Measurements from ENCODE around the gene CPPED1.

CPPED1 gene

DNA sequence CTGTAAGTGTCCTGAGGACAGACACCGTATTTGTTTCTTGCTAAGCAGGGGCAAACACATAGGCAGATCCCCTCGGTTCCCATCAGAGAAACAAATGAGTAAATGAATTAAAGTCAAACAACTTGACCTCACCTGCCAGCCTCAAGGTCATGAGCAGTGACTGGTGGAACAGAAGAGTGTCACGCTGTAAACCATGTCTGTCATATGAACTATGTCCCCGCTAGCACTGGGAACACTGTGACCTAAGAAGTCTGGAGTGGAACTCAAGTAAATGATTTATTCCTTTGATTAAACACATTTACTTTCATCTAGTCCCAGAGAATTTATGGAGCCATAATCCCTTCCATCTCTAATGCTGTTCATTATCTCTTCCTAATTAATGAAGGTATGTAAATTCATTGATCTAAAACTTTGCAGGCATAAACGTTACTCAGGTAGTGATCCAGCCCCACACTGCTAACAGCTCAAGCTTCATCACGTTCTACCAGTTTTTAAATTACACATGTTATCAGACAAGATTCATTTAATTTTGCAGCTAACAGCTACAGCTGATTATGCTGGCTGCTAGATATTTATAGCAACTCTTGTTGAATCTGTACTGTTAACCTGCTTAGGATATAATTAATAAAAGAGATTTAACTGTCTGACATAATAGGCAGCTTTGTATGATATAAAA is 38.7 kb downstream of the CPPED1 start:
- TF ChIP-seq SUZ12 (IDR thresholded peaks at IDR 0.05; ENCODE audit: extremely low read depth, insufficient read depth, insufficient read length) (no peak), ZNF274 (IDR thresholded peaks at IDR 0.05; ENCODE audit: low read depth, low read length) (no peak), YY1 (IDR thresholded peaks at IDR 0.05; ENCODE audit: insufficient read depth, insufficient read length) (no peak)
- Histone ChIP-seq H3K9me3 (ENCODE audit: insufficient read depth, low read length) (no peaks in the 10 kb centered on the region), H3K9ac (ENCODE audit: insufficient read length, low read depth) (no peak overlapping the region), H3K4me1 (ENCODE audit: insufficient read depth, insufficient read length) (no peaks in the 10 kb centered on the region), H3K36me3 (ENCODE audit: insufficient read depth, insufficient read length, low read length) (peaks cover 2% of the 10 kb centered on the region), H3K4me3 (ENCODE audit: insufficient read length, low read depth) (no peak overlapping the region), H3K27me3 (ENCODE audit: insufficient read depth, insufficient read length) (no peaks in the 10 kb centered on the region)
- DNase-seq (ENCODE audit: low read depth, low spot score) = no peak

GRCh38 chr16:12763517-12763916 is 40.2 kb downstream of the CPPED1 start:
- Histone ChIP-seq H3K9ac (ENCODE audit: insufficient read length, low read depth) (no peak overlapping the region), H3K4me3 (ENCODE audit: insufficient read length, low read depth) (no peak overlapping the region), H3K36me3 (ENCODE audit: insufficient read depth, insufficient read length, low read length) (no peaks in the 10 kb centered on the region), H3K4me1 (ENCODE audit: insufficient read depth, insufficient read length) (no peaks in the 10 kb centered on the region), H3K27me3 (ENCODE audit: insufficient read depth, insufficient read length) (no peaks in the 10 kb centered on the region), H3K9me3 (ENCODE audit: insufficient read depth, low read length) (no peaks in the 10 kb centered on the region)
- TF ChIP-seq ZNF274 (IDR thresholded peaks at IDR 0.05; ENCODE audit: low read depth, low read length) = no peak
- no peak for TF ChIP-seq YY1 (IDR thresholded peaks at IDR 0.05; ENCODE audit: insufficient read depth, insufficient read length)
- TF ChIP-seq SUZ12 (IDR thresholded peaks at IDR 0.05; ENCODE audit: extremely low read depth, insufficient read depth, insufficient read length) = no peak
- no peak for DNase-seq (ENCODE audit: low read depth, low spot score)

GRCh38 chr16:12760819-12761611 is 42.7 kb downstream of the CPPED1 start:
- no peak overlapping the region for H3K4me3 ChIP-seq (ENCODE audit: insufficient read length, low read depth)
- no peak for TF ChIP-seq ZNF274 (IDR thresholded peaks at IDR 0.05; ENCODE audit: low read depth, low read length)
- TF ChIP-seq SUZ12 (IDR thresholded peaks at IDR 0.05; ENCODE audit: extremely low read depth, insufficient read depth, insufficient read length) = no peak
- no peak for TF ChIP-seq YY1 (IDR thresholded peaks at IDR 0.05; ENCODE audit: insufficient read depth, insufficient read length)
- H3K9me3 ChIP-seq (ENCODE audit: insufficient read depth, low read length) = no peaks in the 10 kb centered on the region
- DNase-seq (ENCODE audit: low read depth, low spot score) = no peak
- H3K36me3 ChIP-seq (ENCODE audit: insufficient read depth, insufficient read length, low read length) = no peaks in the 10 kb centered on the region
- no peaks in the 10 kb centered on the region for H3K4me1 ChIP-seq (ENCODE audit: insufficient read depth, insufficient read length)
- no peak overlapping the region for H3K9ac ChIP-seq (ENCODE audit: insufficient read length, low read depth)
- H3K27me3 ChIP-seq (ENCODE audit: insufficient read depth, insufficient read length) = no peaks in the 10 kb centered on the region

DNA sequence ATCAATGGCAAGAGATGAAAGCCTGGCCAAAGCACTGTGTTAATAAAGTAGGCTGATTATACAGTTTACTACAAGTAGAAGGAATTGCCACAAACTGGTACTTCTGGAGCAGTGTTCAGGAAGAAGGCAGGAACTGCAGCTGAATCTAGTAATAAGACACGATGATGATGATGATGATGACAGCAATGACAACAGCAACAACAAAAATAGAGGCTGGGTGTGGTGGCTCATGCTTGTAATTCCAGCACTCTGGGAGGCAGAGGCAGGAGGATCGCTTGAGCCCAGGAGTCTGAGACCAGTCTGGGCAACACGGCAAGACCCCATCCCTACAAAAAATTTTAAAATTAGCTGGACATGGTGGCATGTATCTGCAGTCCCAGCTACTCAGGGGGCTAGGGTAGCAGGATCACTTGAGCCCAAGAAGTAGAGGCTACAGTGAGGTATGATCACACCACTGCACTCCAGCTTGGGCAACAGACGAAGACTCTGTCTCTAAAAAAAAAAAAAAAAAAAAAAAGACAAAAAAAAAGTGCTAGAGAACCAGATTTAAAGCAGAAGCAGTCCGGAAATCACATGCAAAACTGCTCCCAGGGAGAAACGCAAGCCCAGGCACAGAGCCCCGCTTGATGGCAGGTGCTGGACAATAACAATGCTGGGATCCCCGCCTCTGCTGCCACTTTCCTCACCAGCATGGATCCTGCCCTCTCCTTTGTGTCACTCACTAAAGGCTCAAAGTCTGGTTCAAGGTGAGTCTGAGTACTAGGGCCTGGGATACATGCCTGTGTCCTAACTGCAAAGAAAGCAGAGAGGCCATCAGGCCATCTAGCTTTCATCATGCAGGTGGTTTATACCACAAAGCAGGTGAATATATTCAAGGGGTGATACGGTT is 44.8 kb downstream of the CPPED1 start:
- Histone ChIP-seq H3K9me3 (ENCODE audit: insufficient read depth, low read length) (no peaks in the 10 kb centered on the region), H3K9ac (ENCODE audit: insufficient read length, low read depth) (no peak overlapping the region), H3K27me3 (ENCODE audit: insufficient read depth, insufficient read length) (no peaks in the 10 kb centered on the region), H3K4me3 (ENCODE audit: insufficient read length, low read depth) (no peak overlapping the region), H3K36me3 (ENCODE audit: insufficient read depth, insufficient read length, low read length) (no peaks in the 10 kb centered on the region), H3K4me1 (ENCODE audit: insufficient read depth, insufficient read length) (no peaks in the 10 kb centered on the region)
- TF ChIP-seq SUZ12 (IDR thresholded peaks at IDR 0.05; ENCODE audit: extremely low read depth, insufficient read depth, insufficient read length) (no peak), ZNF274 (IDR thresholded peaks at IDR 0.05; ENCODE audit: low read depth, low read length) (no peak), YY1 (IDR thresholded peaks at IDR 0.05; ENCODE audit: insufficient read depth, insufficient read length) (no peak)
- DNase-seq (ENCODE audit: low read depth, low spot score) = no peak

DNA sequence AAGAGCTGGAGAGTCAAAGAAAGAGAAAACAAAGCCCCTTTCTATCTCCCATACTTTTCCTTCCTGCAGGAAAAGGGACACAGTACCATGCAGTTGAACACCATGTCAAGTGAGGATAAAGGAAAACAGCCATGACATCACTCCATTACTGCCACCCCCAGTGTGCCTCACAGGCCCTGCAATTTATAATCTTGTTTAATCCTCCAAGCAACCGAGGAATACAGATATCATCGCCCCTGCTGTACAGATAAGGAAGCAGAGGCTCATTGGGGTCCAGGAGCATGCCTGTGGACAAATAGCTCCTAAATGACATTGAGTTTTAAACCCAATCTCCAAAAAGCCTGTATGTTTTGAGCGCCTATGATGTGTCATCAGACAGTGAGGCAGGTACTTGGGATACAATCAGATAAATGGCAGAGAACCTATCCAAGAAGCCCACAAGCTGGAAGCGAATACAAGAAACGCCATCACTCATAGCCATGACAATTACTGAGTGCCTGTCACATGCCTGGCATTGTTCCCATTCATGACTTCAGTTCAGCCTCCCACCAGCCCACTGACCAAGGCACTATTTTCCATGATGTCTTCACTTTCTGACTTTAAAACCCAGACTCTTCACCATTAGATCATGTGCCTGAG is 45.5 kb downstream of the CPPED1 start:
- no peak overlapping the region for H3K4me3 ChIP-seq (ENCODE audit: insufficient read length, low read depth)
- DNase-seq (ENCODE audit: low read depth, low spot score) = no peak

GRCh38 chr16:12757546-12757945 is 46.1 kb downstream of the CPPED1 start:
- Histone ChIP-seq H3K4me3 (ENCODE audit: insufficient read length, low read depth) (no peak overlapping the region), H3K9ac (ENCODE audit: insufficient read length, low read depth) (no peak overlapping the region), H3K4me1 (ENCODE audit: insufficient read depth, insufficient read length) (no peaks in the 10 kb centered on the region), H3K36me3 (ENCODE audit: insufficient read depth, insufficient read length, low read length) (no peaks in the 10 kb centered on the region), H3K9me3 (ENCODE audit: insufficient read depth, low read length) (no peaks in the 10 kb centered on the region), H3K27me3 (ENCODE audit: insufficient read depth, insufficient read length) (no peaks in the 10 kb centered on the region)
- no peak for DNase-seq (ENCODE audit: low read depth, low spot score)
- TF ChIP-seq YY1 (IDR thresholded peaks at IDR 0.05; ENCODE audit: insufficient read depth, insufficient read length) (no peak), ZNF274 (IDR thresholded peaks at IDR 0.05; ENCODE audit: low read depth, low read length) (no peak), SUZ12 (IDR thresholded peaks at IDR 0.05; ENCODE audit: extremely low read depth, insufficient read depth, insufficient read length) (no peak)

More for the DNA sequence above, 45.5 kb downstream of the CPPED1 start:
- H3K27me3 ChIP-seq (ENCODE audit: insufficient read depth, insufficient read length) = no peaks in the 10 kb centered on the region
- H3K36me3 ChIP-seq (ENCODE audit: insufficient read depth, insufficient read length, low read length) = no peaks in the 10 kb centered on the region
- H3K4me1 ChIP-seq (ENCODE audit: insufficient read depth, insufficient read length) = no peaks in the 10 kb centered on the region
- no peak for TF ChIP-seq SUZ12 (IDR thresholded peaks at IDR 0.05; ENCODE audit: extremely low read depth, insufficient read depth, insufficient read length)
- no peak for TF ChIP-seq ZNF274 (IDR thresholded peaks at IDR 0.05; ENCODE audit: low read depth, low read length)
- TF ChIP-seq YY1 (IDR thresholded peaks at IDR 0.05; ENCODE audit: insufficient read depth, insufficient read length) = no peak
- H3K9me3 ChIP-seq (ENCODE audit: insufficient read depth, low read length) = no peaks in the 10 kb centered on the region
- no peak overlapping the region for H3K9ac ChIP-seq (ENCODE audit: insufficient read length, low read depth)
